NT2/D1 (cell line): ENCODE results near the gene ABCA3.

ENCODE experiments used
- SUZ12 ChIP-seq: IDR thresholded peaks from 2 replicates; pipeline ENCODE4 v1.6.1; 2011; ENCODE audit not compliant: insufficient read length, insufficient read depth; ENCODE audit errors: extremely low read depth
- YY1 ChIP-seq: IDR thresholded peaks from 2 replicates; pipeline ENCODE4 v1.6.1; 2011; ENCODE audit not compliant: insufficient read length, insufficient read depth
- ZNF274 ChIP-seq: IDR thresholded peaks from 2 replicates; pipeline ENCODE4 v1.6.1; 2011; ENCODE audit warnings: mild to moderate bottlenecking, low read depth, low read length

GRCh38 chr16:2260250-2260649 lies 80.3 kb downstream of the ABCA3 start:
- no peak for TF ChIP-seq YY1
- no peak for TF ChIP-seq ZNF274
- TF ChIP-seq SUZ12, result no peak
